NCI-H748 (cell line): ENCODE data around the gene SUGCT.
A peak's percentile ranks its signal among the peaks of the same experiment; 100 is the strongest.
"Not testable (repeated sequence)": the region's sequence is repeated elsewhere in the genome, so short reads cannot be mapped to it uniquely, and the experiment has no call there.

Experiments
- DNase-seq: peaks from one replicate; lab custom pipeline; 2025; ENCODE audit not compliant: unreplicated experiment; lab: John Stamatoyannopoulos, UW

The SUGCT gene

DNA sequence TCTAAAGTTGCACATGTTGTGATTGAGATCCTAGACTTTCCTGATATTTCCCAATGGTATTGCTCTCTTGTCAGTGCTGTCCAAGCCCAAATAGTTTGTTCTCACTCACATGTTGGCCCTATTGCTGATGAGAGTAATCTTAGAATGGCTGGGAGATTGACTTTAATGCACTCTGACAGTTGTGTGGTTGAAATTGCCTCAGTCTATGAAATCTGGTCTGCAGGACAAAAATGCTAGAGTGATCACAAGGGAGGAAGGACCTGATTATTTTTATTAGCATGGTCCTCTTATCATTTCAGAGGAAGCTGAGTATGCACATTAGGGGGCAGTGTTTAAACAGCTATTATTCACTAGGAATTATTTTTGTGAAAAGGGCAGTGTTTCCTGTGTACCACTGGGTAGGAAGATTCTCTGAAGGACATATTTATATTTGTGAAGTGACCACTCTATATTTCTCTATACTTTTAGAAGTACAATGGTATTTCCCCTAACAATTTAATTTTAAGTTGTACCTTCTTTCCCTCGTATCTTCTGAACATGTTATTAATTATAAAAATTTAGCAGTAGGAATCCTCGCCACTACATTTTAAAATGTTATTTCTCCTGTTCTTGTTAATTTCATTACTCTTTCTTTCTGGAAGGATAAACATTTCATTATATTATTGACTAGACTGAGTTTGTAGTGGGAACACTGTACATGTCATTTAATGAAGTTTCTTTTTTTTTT, 64.4 kb downstream of the SUGCT start:
- peak; percentile 2 for DNase-seq

- DNase-seq = no peak
These were observed 66.0 kb downstream of the SUGCT start for GRCh38 chr7:40200791-40201190.

DNA sequence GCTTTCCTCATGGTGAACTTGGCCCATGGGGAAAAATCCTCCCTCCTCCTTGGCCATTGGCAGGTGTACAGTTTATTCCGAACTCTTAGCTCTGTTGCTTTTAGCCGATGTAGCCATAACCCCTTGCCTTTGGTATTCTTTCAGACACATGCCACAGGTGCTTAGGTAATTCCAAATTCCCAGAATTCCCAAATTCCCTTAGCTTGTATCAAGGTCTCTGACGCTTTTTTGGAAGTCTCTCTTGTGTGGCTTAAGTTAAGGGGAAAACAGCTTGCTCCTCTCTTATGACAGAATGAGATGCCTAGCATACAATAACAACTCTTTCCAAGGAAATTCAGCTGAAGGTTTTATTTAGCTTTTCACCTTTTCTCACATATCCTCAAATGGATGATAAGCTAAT, 68.0 kb downstream of the SUGCT start:
- DNase-seq = no peak

DNA sequence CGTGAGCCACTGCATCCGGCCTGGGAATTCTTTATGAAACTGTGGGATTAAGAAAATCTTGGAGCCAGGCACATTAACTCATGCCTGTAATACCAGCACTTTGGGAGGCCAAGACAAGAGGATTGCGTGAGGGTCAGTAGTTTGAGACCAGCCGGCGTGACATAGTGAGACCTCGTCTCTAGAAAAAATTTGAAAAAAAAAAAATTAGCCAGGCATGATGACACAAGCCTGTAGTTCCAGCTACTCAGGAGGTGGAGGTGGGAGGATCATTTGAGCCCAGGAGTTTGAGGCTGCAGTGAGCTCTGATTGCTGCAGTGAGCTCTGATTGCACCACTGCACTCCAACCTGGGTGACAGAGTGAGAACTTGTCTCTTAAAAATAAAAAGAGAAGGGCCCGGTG, 69.8 kb downstream of the SUGCT start:
- DNase-seq = no peak

DNA sequence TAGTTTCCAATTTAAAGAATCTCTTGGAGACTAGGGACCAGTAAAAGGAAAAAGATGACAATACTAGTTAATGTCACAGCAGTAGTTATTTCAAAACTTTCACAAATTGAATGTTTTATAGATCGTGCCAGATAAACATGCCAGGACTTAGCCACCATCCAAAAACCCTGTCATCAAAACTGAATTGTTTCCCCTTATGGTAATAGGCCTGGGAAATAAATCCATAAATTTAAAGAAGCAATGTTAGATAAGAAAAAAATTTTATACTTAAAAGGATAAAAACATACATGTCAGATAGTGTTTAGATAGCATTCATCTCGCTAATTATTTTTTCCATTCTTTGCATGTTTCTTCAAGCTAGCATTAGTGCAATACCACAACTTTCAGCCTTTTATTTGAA, 71.2 kb downstream of the SUGCT start:
- DNase-seq = no peak

DNA sequence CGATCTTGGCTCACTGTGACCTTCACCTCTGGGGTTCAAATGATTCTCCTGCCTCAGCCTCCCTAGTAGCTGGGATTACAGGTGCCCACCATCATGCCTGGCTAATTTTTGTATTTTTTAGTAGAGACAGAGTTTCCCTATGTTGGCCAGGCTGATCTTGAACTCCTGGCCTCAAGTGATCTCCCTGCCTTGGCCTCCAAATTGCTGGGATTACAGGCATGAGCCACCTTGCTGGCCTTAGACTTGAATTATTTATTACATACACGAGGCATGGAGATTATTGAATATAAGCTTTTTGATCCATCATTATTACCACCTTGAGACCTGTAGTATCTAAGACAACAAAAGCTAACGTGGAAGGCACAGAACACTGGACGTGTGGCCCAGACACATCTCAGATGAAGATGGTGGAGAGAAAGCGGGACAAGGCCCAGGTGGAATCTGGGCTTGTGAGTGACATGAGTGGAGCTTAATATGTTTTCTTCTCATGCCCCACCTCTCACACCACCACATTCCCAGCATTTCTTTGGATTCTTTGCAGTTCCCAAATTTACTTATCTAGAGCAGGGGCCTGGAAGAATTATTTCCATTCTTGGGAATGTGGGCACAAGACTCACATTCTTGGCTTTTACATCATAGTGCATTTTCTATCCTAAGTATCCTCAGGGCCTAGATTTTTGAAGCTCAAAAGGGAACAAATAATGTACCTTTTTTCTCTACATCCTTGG, 76.6 kb downstream of the SUGCT start:
- DNase-seq = no peak

- no peak for DNase-seq
These were observed 78.5 kb downstream of the SUGCT start for GRCh38 chr7:40213291-40213690.

GRCh38 chr7:40213856-40214255, 79.1 kb downstream of the SUGCT start:
- DNase-seq = no peak

- DNase-seq = not testable (repeated sequence)
These were observed 83.8 kb downstream of the SUGCT start for GRCh38 chr7:40218612-40219011.

DNA sequence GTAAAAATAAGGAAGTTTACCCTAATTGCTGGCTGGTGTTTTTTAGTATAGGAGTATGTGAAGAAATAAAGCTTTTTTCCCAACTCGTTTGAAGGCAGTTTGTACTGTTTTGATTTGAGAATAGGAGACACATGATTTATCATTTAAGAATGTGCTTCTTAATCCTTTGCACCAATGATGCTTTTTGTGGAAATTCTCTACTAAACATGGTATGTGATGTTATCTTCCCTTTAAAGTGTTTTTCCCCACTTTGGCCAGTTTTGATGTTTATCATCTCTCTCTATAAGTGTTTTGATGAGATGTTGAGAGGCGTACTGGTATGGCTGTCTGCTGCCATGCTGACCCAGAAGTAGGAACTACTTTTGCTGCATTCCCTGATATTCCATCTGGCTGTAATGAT, 85.1 kb downstream of the SUGCT start:
- no peak for DNase-seq

DNA sequence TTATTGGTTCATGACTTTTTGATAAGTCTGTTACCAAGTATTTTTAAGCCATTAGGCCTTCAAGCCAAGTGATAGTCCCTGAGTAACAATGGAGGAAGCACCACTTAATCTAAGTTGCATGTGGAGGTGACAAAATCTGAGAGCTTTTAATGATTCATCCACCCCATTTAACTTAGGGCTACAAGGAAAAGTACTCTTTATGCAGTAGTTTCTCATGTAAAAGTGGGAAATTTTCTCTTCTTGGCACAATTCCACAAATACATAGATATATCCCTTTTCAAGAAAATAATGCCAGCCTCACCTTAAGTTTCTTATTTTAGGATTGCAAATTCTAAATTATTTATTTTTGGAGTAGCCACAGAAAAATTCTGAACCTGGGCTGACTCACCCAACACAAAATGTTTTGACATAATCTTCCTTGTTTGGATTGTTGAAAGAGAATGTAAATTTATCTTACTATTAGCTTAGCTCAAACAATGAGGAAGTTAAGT, 85.7 kb downstream of the SUGCT start:
- no peak for DNase-seq

- no peak for DNase-seq
These were observed 87.0 kb downstream of the SUGCT start for GRCh38 chr7:40221836-40222235.

DNA sequence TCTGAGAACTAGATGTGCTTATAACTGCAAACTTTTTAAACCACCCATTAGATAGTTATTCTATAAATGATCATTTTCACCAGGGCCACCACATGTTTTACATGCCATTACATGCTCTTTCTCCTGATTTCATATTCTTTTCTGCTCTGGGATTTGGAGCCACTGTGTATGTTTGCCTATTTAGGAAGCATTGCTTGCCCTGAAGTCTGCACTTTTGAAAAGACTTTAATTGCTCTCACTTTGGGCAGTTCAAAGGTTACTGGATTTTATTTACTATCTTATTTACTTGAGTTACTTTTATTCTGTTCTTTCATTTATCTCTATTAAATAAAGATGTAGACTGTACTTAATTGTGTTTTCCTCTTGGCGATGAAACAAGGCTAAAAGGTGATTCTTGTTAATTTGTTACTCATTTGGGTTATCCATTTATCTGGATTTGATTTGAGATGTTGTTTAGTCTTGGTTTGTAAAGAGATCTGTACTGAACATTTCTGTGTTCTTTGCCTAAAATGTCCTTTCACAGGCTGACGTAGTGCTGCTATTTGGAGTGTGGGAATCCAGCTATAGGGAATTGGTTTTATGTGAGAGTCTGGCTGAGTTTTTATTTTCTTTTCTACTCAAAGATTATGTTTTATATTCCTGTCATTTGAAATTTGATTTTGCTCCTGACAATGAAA, 88.8 kb downstream of the SUGCT start:
- no peak for DNase-seq

DNA sequence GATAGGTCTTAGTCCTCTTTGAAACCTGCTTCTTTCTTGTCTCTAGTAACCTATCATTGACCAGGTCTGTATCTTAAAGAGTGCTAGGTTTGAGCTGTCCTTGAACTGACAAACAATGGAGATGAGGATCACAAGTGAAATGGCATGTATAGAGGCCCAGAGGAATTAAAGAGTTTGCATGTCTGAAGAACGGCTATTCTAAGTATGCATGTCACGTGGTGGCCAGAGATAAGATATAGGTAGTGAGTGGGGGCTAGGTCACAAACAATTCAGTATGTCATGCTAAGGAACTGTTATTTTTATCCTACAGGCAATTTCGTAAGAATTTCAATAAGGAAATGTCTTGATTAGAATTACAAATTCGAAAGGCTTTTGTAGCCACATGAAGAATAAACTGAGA, 95.3 kb downstream of the SUGCT start:
- no peak for DNase-seq

DNA sequence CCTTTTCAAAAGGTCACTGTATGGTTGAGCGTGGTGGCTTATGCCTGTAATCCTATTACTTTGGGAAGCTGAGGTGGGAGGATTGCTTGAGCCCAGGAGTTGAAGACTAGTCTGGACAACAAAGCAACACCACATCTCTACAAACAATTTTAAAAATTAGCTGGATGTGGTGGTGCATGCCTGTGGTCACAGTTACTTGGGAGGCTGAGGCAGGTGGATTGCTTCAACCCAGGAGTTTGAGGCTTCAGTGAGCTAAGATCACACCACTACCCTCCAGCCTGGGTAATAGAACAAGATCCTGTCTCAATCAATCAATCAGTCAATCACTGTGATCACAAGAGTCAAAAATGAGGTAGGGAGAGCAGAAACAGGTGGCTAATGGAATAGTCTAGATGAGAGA, 97.0 kb downstream of the SUGCT start:
- no peak for DNase-seq

DNA sequence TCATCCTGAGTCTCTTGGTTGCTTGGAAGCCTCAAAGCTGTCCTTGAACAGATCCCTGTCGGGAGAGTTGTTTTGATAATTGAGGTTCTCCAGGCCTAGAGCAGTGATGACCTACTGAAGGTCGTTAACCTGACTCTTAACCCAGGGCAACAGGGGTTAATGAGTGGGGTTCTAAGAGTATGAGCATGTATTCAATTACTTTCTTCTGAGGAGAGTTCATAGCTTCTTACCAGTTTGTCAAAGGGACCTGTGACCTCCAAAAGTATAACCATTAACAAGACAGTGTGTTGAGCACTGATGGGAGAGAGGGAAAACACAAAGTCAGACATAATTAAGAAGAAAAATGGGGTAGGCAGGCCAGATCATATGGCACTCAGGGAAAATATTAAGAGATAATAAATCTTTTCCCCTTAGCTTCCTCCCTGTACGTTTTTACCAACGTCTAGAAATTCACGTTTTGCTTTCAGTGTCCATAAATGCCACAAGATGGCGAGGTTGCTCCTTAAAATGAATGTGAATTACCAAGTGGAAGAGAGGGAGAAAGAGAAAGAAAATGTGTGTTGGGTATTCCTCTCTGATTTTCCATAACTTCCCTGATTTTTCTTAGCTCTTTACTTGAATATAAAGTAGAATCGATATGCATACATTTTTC, 97.6 kb downstream of the SUGCT start:
- peak; percentile 38 for DNase-seq

DNA sequence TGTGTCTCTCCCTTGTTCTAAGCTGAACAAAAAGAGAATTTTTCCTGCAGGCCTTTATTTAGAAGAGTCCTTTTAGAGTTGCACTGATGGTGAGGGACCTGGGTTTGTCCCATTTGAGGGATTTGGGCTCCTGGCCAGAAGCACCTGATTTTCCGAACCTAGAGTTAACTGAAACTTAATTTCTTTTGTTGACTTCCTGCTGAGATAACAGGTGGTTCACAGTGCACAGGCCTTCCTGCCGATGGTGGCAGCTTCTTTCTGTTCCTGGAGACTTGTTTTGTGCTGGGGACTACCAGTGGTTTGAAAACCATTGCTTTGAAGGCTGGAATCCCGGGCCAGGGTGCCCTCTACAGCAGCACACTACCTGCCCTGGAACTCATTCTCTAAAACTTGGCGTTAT, 99.2 kb downstream of the SUGCT start:
- no peak for DNase-seq

DNA sequence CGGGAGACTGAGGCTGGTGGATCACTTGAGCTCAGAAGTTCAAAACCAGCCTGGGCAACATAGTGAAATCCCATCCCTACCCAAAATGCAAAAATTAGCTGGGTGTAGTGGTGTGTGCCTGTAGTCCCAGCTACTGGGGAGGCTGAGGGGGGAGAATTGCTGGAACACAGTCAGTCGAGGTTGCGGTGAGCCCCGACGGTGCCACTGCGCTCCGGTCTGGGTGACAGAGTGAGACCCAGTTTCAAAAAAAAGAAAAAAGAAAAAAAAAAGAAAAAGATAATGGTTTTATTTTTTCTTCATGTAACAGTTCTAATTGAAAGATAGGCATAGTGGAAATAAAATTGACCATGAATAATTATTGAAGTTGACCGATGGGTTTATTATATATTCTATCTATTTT, 99.9 kb downstream of the SUGCT start:
- no peak for DNase-seq

GRCh38 chr7:40237731-40238130, 102.9 kb downstream of the SUGCT start:
- no peak for DNase-seq

DNA sequence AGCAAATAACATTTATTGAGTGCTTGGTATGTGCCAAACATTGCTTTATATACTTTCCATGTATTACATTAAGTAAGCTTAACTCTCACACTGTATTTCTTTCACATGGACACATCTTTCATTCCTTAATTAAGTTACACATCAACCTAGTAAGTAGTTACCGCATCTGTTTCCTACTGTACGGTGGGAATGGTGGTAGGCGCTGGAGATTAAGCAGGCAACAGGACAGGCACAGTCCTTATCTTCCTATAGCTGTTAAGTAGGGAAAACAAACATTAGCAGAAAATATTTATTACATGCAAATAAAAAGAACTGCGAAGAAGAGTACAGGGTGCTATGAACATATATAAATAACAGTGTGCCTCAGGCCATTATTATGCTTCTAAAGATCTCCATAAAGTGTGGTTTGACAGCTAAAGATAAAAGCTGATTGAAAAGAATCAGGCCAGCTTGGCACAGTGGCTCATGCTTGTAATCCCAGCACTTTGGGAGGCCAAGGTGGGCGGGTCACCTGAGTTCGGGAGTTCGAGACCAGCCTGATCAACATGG, 105.0 kb downstream of the SUGCT start:
- no peak for DNase-seq

DNA sequence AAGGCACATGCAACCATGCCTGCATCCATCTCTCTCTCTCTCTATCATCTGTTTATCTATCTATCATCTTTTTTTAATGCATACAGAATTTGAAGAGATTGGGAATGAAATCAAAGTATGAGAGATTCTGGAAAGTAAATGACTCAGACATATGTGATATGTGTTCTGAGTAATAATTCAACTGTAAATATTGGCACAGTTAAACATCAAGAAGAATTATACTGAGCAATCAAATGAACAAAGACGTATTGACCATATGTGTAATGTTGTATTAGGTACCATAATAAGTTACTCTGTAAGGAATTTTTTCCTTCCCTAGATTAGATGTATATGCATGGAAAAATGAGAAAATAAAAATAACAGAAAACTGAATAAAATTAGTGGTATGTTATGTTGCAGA, 108.3 kb downstream of the SUGCT start:
- no peak for DNase-seq
